Breast epithelium (tissue), 3 donors: ENCODE results near the gene IGF2.

ENCODE experiments used
- POLR2A ChIP-seq: fragments of 450-650 bp; IDR thresholded peaks from one replicate; pipeline ENCODE4 v1.6.1; 2016; ENCODE audit warnings: antibody characterized with exemption, mild to moderate bottlenecking, moderate library complexity
- TF ChIP-seq, protein P1 (sequence below), 3 donors: fragments of 450-650 bp; IDR thresholded peaks; one replicate each; pipeline ENCODE4 v1.5.1; 2016 to 2017; ENCODE audit warnings: antibody characterized with exemption in 3 of 3, mild to moderate bottlenecking in 3 of 3, moderate library complexity in 3 of 3

GRCh38 chr11:2188745-2189144 is 49.6 kb upstream of the IGF2 start:
- TF ChIP-seq, protein P1, sequence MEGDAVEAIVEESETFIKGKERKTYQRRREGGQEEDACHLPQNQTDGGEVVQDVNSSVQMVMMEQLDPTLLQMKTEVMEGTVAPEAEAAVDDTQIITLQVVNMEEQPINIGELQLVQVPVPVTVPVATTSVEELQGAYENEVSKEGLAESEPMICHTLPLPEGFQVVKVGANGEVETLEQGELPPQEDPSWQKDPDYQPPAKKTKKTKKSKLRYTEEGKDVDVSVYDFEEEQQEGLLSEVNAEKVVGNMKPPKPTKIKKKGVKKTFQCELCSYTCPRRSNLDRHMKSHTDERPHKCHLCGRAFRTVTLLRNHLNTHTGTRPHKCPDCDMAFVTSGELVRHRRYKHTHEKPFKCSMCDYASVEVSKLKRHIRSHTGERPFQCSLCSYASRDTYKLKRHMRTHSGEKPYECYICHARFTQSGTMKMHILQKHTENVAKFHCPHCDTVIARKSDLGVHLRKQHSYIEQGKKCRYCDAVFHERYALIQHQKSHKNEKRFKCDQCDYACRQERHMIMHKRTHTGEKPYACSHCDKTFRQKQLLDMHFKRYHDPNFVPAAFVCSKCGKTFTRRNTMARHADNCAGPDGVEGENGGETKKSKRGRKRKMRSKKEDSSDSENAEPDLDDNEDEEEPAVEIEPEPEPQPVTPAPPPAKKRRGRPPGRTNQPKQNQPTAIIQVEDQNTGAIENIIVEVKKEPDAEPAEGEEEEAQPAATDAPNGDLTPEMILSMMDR (IDR thresholded peaks at IDR 0.05) = no peak
- no peak for TF ChIP-seq POLR2A
